ENCODE data around the gene RUNX1.

The RUNX1 gene

GRCh38 chr21:34921151-34921550 lies 128.0 kb downstream of the RUNX1 start:
- no peak for DNase-seq

- DNase-seq, result no peak
Observed at GRCh38 chr21:34919406-34919805, 129.7 kb downstream of the RUNX1 start.

GRCh38 chr21:34916446-34916845 lies 132.7 kb downstream of the RUNX1 start:
- DNase-seq, result no peak

GRCh38 chr21:34915364-34915841 lies 133.7 kb downstream of the RUNX1 start:
- DNase-seq, result no peak

GRCh38 chr21:34914239-34914638 lies 134.9 kb downstream of the RUNX1 start:
- no peak for DNase-seq

GRCh38 chr21:34913811-34914210 lies 135.3 kb downstream of the RUNX1 start:
- DNase-seq, result no peak

- DNase-seq, result no peak
Observed at GRCh38 chr21:34912022-34912945, 136.8 kb downstream of the RUNX1 start.

- DNase-seq, result no peak
Observed at GRCh38 chr21:34911360-34911759, 137.7 kb downstream of the RUNX1 start.

- no peak for DNase-seq
Observed at GRCh38 chr21:34910396-34910795, 138.7 kb downstream of the RUNX1 start.

GRCh38 chr21:34909492-34910292 lies 139.4 kb downstream of the RUNX1 start:
- DNase-seq, result no peak

GRCh38 chr21:34908419-34909055 lies 140.6 kb downstream of the RUNX1 start:
- no peak for DNase-seq

GRCh38 chr21:34907461-34908418 lies 141.4 kb downstream of the RUNX1 start:
- DNase-seq, result no peak

GRCh38 chr21:34906401-34906800 lies 142.7 kb downstream of the RUNX1 start:
- DNase-seq, result no peak

GRCh38 chr21:34905218-34905537 lies 143.9 kb downstream of the RUNX1 start:
- no peak for DNase-seq

GRCh38 chr21:34904526-34905217 lies 144.4 kb downstream of the RUNX1 start:
- no peak for DNase-seq

GRCh38 chr21:34900376-34900775 lies 148.7 kb downstream of the RUNX1 start:
- no peak for DNase-seq

GRCh38 chr21:34899760-34900159 lies 149.3 kb downstream of the RUNX1 start:
- no peak for DNase-seq

GRCh38 chr21:34899302-34899701 lies 149.8 kb downstream of the RUNX1 start:
- no peak for DNase-seq

- no peak for DNase-seq
Observed at GRCh38 chr21:34897828-34898227, 151.3 kb downstream of the RUNX1 start.

- DNase-seq, result no peak
Observed at GRCh38 chr21:34894401-34894800, 154.7 kb downstream of the RUNX1 start.

- DNase-seq, result no peak
Observed at GRCh38 chr21:34892209-34892608, 156.9 kb downstream of the RUNX1 start.

- no peak for DNase-seq
Observed at GRCh38 chr21:34891613-34891943, 157.5 kb downstream of the RUNX1 start.
